ENCODE results near the gene XYLT2. TPM values are rescaled to one million over a fixed set of nuclear protein-coding genes. Genes with fewer than 3 reads are reported as not detected.
A peak's percentile ranks its signal among the peaks of the same experiment; 100 is the strongest.

XYLT2 gene
- total RNA-seq, 1 experiment from 2014 or later, result 11.4 TPM

DNA sequence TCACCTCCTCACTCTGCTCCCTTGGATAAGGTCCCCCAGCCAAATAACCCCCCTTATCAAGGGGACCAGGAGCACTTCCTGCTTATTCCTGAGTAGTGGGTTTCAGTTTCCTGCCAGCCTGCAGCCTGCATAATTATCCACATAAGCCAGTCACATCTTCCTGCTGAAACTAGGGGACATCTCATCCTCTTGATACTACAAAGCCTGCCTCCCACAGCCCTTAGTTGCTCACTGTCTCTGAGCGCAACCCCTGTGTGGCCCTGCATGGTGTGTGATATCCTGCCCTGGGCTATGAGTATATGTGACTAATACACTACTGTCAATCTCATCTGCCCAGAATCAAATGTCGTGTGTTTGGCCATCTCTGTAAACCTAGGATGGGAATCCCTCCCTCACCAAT, 8.0 kb upstream of the XYLT2 start:
- 0 out of 2 replicates have a peak, but pooled peaks cover 3% of the 10 kb centered on the region for H3K36me3 ChIP-seq (ENCODE audit: insufficient read depth, low read length)
- H3K9me3 ChIP-seq (ENCODE audit: low read length), result peaks cover 10% of the 10 kb centered on the region; the same call in 1 of the 2 replicates
- H3K27me3 ChIP-seq (ENCODE audit: low read length), result 0 out of 2 replicates have a peak, but pooled peaks cover 4% of the 10 kb centered on the region
- no peak for DNase-seq
- H4K20me1 ChIP-seq (ENCODE audit: insufficient read depth, low read depth, low read length), result no peaks in the 10 kb centered on the region
- H3K4me1 ChIP-seq (ENCODE audit: low read length), result no peaks in the 10 kb centered on the region
- H2AFZ ChIP-seq (ENCODE audit: low read length), result no peak overlapping the region
- no peak overlapping the region for H3K9ac ChIP-seq (ENCODE audit: low read length)
- no peak overlapping the region for H3K4me2 ChIP-seq (ENCODE audit: low read depth, low read length, poor library complexity, severe bottlenecking)
- H3K79me2 ChIP-seq (ENCODE audit: low read length), result no peaks in the 10 kb centered on the region
- no peak overlapping the region for H3K27ac ChIP-seq (ENCODE audit: low read length)
- H3K4me3 ChIP-seq (ENCODE audit: low read length), result no peak overlapping the region
- no peaks in the 10 kb centered on the region for H3K9me2 ChIP-seq (replicated peaks; ENCODE audit: insufficient read depth, low read length)

GRCh38 chr17:50338645-50339044, 7.3 kb upstream of the XYLT2 start:
- Histone ChIP-seq H3K9me2 (replicated peaks; ENCODE audit: insufficient read depth, low read length) (no peaks in the 10 kb centered on the region), H3K79me2 (ENCODE audit: low read length) (no peaks in the 10 kb centered on the region), H2AFZ (ENCODE audit: low read length) (no peak overlapping the region), H3K27me3 (ENCODE audit: low read length) (0 out of 2 replicates have a peak, but pooled peaks cover 4% of the 10 kb centered on the region), H3K27ac (ENCODE audit: low read length) (no peak overlapping the region), H4K20me1 (ENCODE audit: insufficient read depth, low read depth, low read length) (no peaks in the 10 kb centered on the region), H3K9ac (ENCODE audit: low read length) (no peak overlapping the region), H3K36me3 (ENCODE audit: insufficient read depth, low read length) (0 out of 2 replicates have a peak, but pooled peaks cover 3% of the 10 kb centered on the region), H3K4me1 (ENCODE audit: low read length) (no peaks in the 10 kb centered on the region), H3K4me2 (ENCODE audit: low read depth, low read length, poor library complexity, severe bottlenecking) (no peak overlapping the region), H3K9me3 (ENCODE audit: low read length) (peaks cover 10% of the 10 kb centered on the region; the same call in 1 of the 2 replicates), H3K4me3 (ENCODE audit: low read length) (no peak overlapping the region)
- DNase-seq, result no peak

DNA sequence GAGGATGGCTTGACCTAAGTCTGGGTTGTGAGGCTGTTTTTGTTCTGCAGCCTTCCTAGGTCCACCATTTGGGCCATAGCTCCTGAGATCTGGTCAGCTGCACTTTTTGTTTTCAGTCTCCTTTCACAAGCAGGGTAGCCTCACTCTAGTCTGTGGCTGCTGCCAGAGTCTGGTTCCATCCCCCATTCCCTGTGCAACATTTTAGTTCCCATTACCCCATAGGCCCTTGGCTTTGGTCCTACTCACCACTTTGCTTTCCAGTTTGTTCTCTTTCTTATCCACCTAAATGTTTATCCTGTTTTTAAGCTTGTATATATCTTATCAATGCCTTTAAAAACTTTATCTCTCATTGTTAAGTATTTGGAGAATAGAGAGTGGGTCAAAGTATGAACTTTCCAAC, 6.5 kb upstream of the XYLT2 start:
- Histone ChIP-seq H3K4me3 (ENCODE audit: low read length) (no peak overlapping the region), H3K79me2 (ENCODE audit: low read length) (no peaks in the 10 kb centered on the region), H3K9me3 (ENCODE audit: low read length) (peaks cover 10% of the 10 kb centered on the region; the same call in 1 of the 2 replicates), H2AFZ (ENCODE audit: low read length) (no peak overlapping the region), H3K4me2 (ENCODE audit: low read depth, low read length, poor library complexity, severe bottlenecking) (no peak overlapping the region), H4K20me1 (ENCODE audit: insufficient read depth, low read depth, low read length) (no peaks in the 10 kb centered on the region), H3K4me1 (ENCODE audit: low read length) (no peaks in the 10 kb centered on the region), H3K27ac (ENCODE audit: low read length) (no peak overlapping the region), H3K9me2 (replicated peaks; ENCODE audit: insufficient read depth, low read length) (no peaks in the 10 kb centered on the region), H3K9ac (ENCODE audit: low read length) (no peak overlapping the region), H3K27me3 (ENCODE audit: low read length) (0 out of 2 replicates have a peak, but pooled peaks cover 4% of the 10 kb centered on the region), H3K36me3 (ENCODE audit: insufficient read depth, low read length) (0 out of 2 replicates have a peak, but pooled peaks cover 3% of the 10 kb centered on the region)
- DNase-seq, result no peak

- no peaks in the 10 kb centered on the region for H3K36me3 ChIP-seq (ENCODE audit: insufficient read depth, low read length)
- DNase-seq, result no peak
- peaks cover 10% of the 10 kb centered on the region; the same call in 1 of the 2 replicates for H4K20me1 ChIP-seq (ENCODE audit: insufficient read depth, low read depth, low read length)
- H3K9ac ChIP-seq (ENCODE audit: low read length), result peak overlapping the region; percentile 79; the same call in 1 of the 2 replicates
- H3K27ac ChIP-seq (ENCODE audit: low read length), result no peak overlapping the region
- no peaks in the 10 kb centered on the region for H3K27me3 ChIP-seq (ENCODE audit: low read length)
- H3K79me2 ChIP-seq (ENCODE audit: low read length), result peaks cover 31% of the 10 kb centered on the region
- H3K4me3 ChIP-seq (ENCODE audit: low read length), result no peak overlapping the region; the same call in 1 of the 2 replicates
- peaks cover 19% of the 10 kb centered on the region for H3K4me1 ChIP-seq (ENCODE audit: low read length)
- H3K9me3 ChIP-seq (ENCODE audit: low read length), result no peaks in the 10 kb centered on the region
- peak overlapping the region; percentile 95 for H3K4me2 ChIP-seq (ENCODE audit: low read depth, low read length, poor library complexity, severe bottlenecking)
- no peak overlapping the region for H2AFZ ChIP-seq (ENCODE audit: low read length)
- H3K9me2 ChIP-seq (replicated peaks; ENCODE audit: insufficient read depth, low read length), result no peaks in the 10 kb centered on the region
Observed at GRCh38 chr17:50344731-50345365, 1.1 kb upstream of the XYLT2 start.

DNA sequence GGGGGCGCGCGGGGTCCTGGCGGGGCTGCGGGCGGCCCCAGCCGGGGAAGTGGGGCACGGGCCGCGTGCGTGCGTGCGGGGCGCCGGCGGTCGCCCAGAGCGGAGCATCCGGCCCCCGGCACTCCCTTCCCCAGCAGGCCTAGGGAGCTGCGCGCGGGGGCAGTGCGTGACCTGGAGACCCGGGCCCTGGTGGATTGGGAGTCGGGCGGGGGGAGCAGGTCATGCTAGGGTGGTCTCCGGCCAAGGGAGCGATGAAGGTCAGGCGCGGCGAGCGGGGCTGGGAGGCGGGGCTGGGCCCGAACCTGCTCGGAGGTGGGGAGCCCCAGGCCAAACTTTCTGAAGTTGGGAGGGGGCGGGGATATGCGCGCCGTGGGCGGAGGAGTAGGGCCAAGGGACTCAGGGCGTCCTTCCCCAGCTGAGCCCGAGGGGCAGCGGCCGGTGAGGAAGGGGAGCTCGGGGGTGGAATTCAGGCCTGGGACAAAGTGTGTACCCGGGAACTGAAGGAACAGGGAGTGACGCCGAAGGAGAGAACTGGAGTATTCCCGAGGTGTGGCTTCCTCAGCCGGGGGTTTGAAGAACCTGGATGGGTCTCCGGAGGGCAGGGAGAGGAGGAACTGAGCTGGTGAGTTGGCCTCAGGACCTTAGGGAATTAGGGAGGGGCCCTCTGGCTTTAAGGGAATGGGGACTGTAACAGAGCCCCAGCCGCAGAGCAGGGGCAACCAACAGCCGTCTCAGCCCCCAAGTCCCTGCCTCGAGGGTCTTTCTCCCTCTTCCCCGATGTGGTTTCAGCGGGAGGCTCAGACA, 589 bp downstream of the XYLT2 start:
- Histone ChIP-seq H3K4me2 (ENCODE audit: low read depth, low read length, poor library complexity, severe bottlenecking) (peak overlapping the region; percentile 95), H3K4me3 (ENCODE audit: low read length) (peak overlapping the region; percentile 99), H3K9me3 (ENCODE audit: low read length) (no peaks in the 10 kb centered on the region), H3K36me3 (ENCODE audit: insufficient read depth, low read length) (no peaks in the 10 kb centered on the region), H3K27me3 (ENCODE audit: low read length) (no peaks in the 10 kb centered on the region), H3K4me1 (ENCODE audit: low read length) (peaks cover 19% of the 10 kb centered on the region), H3K9ac (ENCODE audit: low read length) (peak overlapping the region; percentile 95), H3K79me2 (ENCODE audit: low read length) (peaks cover 40% of the 10 kb centered on the region), H2AFZ (ENCODE audit: low read length) (no peak overlapping the region; the same call in 1 of the 2 replicates), H4K20me1 (ENCODE audit: insufficient read depth, low read depth, low read length) (peaks cover 10% of the 10 kb centered on the region; the same call in 1 of the 2 replicates), H3K27ac (ENCODE audit: low read length) (peak overlapping the region; percentile 37; the same call in 1 of the 2 replicates), H3K9me2 (replicated peaks; ENCODE audit: insufficient read depth, low read length) (no peaks in the 10 kb centered on the region)
- DNase-seq, result peak; percentile 81

- H3K4me1 ChIP-seq (ENCODE audit: low read length), result peaks cover 19% of the 10 kb centered on the region
- H3K9me3 ChIP-seq (ENCODE audit: low read length), result no peaks in the 10 kb centered on the region
- H3K4me2 ChIP-seq (ENCODE audit: low read depth, low read length, poor library complexity, severe bottlenecking), result peak overlapping the region; percentile 95
- no peak overlapping the region for H3K27ac ChIP-seq (ENCODE audit: low read length)
- DNase-seq, result no peak
- peaks cover 48% of the 10 kb centered on the region for H3K79me2 ChIP-seq (ENCODE audit: low read length)
- H4K20me1 ChIP-seq (ENCODE audit: insufficient read depth, low read depth, low read length), result peaks cover 10% of the 10 kb centered on the region; the same call in 1 of the 2 replicates
- peak overlapping the region; percentile 99 for H3K4me3 ChIP-seq (ENCODE audit: low read length)
- H3K27me3 ChIP-seq (ENCODE audit: low read length), result no peaks in the 10 kb centered on the region
- no peaks in the 10 kb centered on the region for H3K36me3 ChIP-seq (ENCODE audit: insufficient read depth, low read length)
- no peaks in the 10 kb centered on the region for H3K9me2 ChIP-seq (replicated peaks; ENCODE audit: insufficient read depth, low read length)
- no peak overlapping the region for H2AFZ ChIP-seq (ENCODE audit: low read length)
- peak overlapping the region; percentile 95 for H3K9ac ChIP-seq (ENCODE audit: low read length)
Observed at GRCh38 chr17:50347117-50347893, 1.4 kb downstream of the XYLT2 start.

DNA sequence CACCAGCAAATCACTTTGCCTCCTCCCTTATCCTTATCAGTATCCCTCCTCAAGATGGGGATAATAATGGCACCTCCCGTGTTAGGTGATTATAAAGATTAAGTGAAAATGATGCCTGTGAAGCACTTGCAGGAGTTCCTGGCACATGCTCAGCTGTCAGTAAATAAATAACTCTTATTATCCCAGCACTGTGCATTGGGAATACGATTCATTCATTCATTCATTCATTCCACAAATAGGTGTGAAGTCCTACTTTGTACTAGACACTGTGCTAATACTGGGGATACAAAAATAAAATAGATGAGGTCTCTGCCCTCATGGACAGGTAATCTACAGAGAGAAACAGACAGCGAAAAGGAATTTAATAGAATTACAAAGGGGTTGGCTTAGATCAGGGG, 2.0 kb downstream of the XYLT2 start:
- H4K20me1 ChIP-seq (ENCODE audit: insufficient read depth, low read depth, low read length), result peaks cover 13% of the 10 kb centered on the region; the same call in 1 of the 2 replicates
- no peak overlapping the region for H3K27ac ChIP-seq (ENCODE audit: low read length)
- H3K4me2 ChIP-seq (ENCODE audit: low read depth, low read length, poor library complexity, severe bottlenecking), result peak overlapping the region; percentile 95
- no peaks in the 10 kb centered on the region for H3K27me3 ChIP-seq (ENCODE audit: low read length)
- no peak overlapping the region; the same call in 1 of the 2 replicates for H3K4me3 ChIP-seq (ENCODE audit: low read length)
- H3K9me2 ChIP-seq (replicated peaks; ENCODE audit: insufficient read depth, low read length), result no peaks in the 10 kb centered on the region
- no peak overlapping the region for H2AFZ ChIP-seq (ENCODE audit: low read length)
- H3K4me1 ChIP-seq (ENCODE audit: low read length), result peaks cover 19% of the 10 kb centered on the region
- no peaks in the 10 kb centered on the region for H3K36me3 ChIP-seq (ENCODE audit: insufficient read depth, low read length)
- H3K9me3 ChIP-seq (ENCODE audit: low read length), result no peaks in the 10 kb centered on the region
- peaks cover 48% of the 10 kb centered on the region for H3K79me2 ChIP-seq (ENCODE audit: low read length)
- no peak for DNase-seq
- peak overlapping the region; percentile 95 for H3K9ac ChIP-seq (ENCODE audit: low read length)
